Caco-2 (cell line): ENCODE data around the gene IL1RL2. TPM values are rescaled to one million over a fixed set of nuclear protein-coding genes. Genes with fewer than 3 reads are reported as not detected.

Source experiments
- BruUV-seq: library from RNA; stranded (reverse); fragments of 400-500 nt; replicated peaks from 2 replicates; lab custom pipeline; 2021; lab: Mats Ljungman, UMichigan
- CTCF ChIA-PET: fragments of 300-600 bp; sonication (Branson Sonifier 250); formaldehyde crosslinking; loops from one replicate; lab custom pipeline; 2022; ENCODE audit warnings: antibody characterized with exemption; lab: Charles Lee
- POLR2A ChIA-PET: fragments of 300-600 bp; sonication (Branson Sonifier 250); formaldehyde crosslinking; loops from one replicate; lab custom pipeline; 2022; ENCODE audit warnings: antibody characterized with exemption; lab: Charles Lee
- DNase-seq, 2 experiments: peaks; one replicate each; pipeline versions ENCODE4 v3.0.0 to v3.0.0-alpha.2; 2020 to 2022
- H3K27me3 ChIP-seq: replicated peaks from 2 replicates; pipeline ENCODE4 v1.6.0; 2011; ENCODE audit warnings: low read length; ENCODE audit not compliant: control insufficient read depth, insufficient read depth
- H3K36me3 ChIP-seq: 2 replicates; pipeline ENCODE4 v1.5.1; 2011; ENCODE audit warnings: low read length; ENCODE audit not compliant: control insufficient read depth, insufficient read depth
- H3K4me1 ChIP-seq: fragments of 250-450 bp; sonication (Bioruptor Pico); 2 replicates; pipeline ENCODE4 v1.5.1; 2020; ENCODE audit warnings: mild to moderate bottlenecking
- H3K4me3 ChIP-seq: 2 replicates; pipeline ENCODE4 v1.5.1; 2011; ENCODE audit warnings: low read depth, mild to moderate bottlenecking, control low read depth, low read length
- H3K9me3 ChIP-seq: fragments of 250-450 bp; sonication (Bioruptor Pico); 2 replicates; pipeline ENCODE4 v1.5.1; 2020; ENCODE audit warnings: mild to moderate bottlenecking, moderate library complexity
- H3K27ac Mint-ChIP-seq: one replicate; pipeline ENCODE4 v1.8.0; 2022; ENCODE audit warnings: mixed read lengths; ENCODE audit not compliant: unreplicated experiment
- H3K27me3 Mint-ChIP-seq: one replicate; pipeline ENCODE4 v1.8.0; 2022; ENCODE audit warnings: mixed read lengths; ENCODE audit not compliant: insufficient read depth, unreplicated experiment
- H3K36me3 Mint-ChIP-seq: one replicate; pipeline ENCODE4 v1.8.0; 2022; ENCODE audit warnings: mild to moderate bottlenecking, mixed read lengths; ENCODE audit not compliant: insufficient read depth, unreplicated experiment
- H3K4me1 Mint-ChIP-seq: one replicate; pipeline ENCODE4 v1.8.0; 2022; ENCODE audit warnings: low read depth, mixed read lengths; ENCODE audit not compliant: unreplicated experiment
- H3K4me3 Mint-ChIP-seq: one replicate; pipeline ENCODE4 v1.8.0; 2022; ENCODE audit warnings: mild to moderate bottlenecking, moderate library complexity, mixed read lengths; ENCODE audit not compliant: unreplicated experiment
- H3K9me3 Mint-ChIP-seq: one replicate; pipeline ENCODE4 v1.8.0; 2022; ENCODE audit warnings: mixed read lengths; ENCODE audit not compliant: unreplicated experiment
- intact Hi-C: fragments of 100-400 bp; cut with micrococcal nuclease; formaldehyde crosslinking; loops from one replicate; pipeline ENCODE4 v1.10.0; 2022; ENCODE audit not compliant: unreplicated experiment
- total RNA-seq: library from RNA; stranded (reverse); gene quantifications from 2 replicates; pipeline ENCODE4 v1.2.3, GENCODE V29; 2022
- TF ChIP-seq, protein P1 (sequence below), 2 experiments: fragments of 200-600 bp in 1 of 2; IDR thresholded peaks; 1 replicate in 1 of 2; 2 replicates in 1 of 2; pipeline versions ENCODE4 v1.5.1 to v1.8.0; 2011 to 2022; ENCODE audit warnings: antibody characterized with exemption in 1 of 2, control low read depth in 1 of 2, inconsistent platforms in 1 of 2, low read depth in 1 of 2, low read length in 1 of 2, mild to moderate bottlenecking in 1 of 2, moderate library complexity in 1 of 2; ENCODE audit not compliant: insufficient read depth in 1 of 2, severe bottlenecking in 1 of 2, unreplicated experiment in 1 of 2

The IL1RL2 gene
- total RNA-seq, 1 experiment from 2014 or later: not detected

- no peak overlapping the region for H3K4me3 ChIP-seq
- no peaks in the 10 kb centered on the region for H3K9me3 ChIP-seq
- ChIA-PET CTCF (no interaction called here), POLR2A (no interaction called here)
- no peaks in the 10 kb centered on the region for H3K4me1 ChIP-seq
- Mint-ChIP-seq H3K27ac (no peak overlapping the region), H3K9me3 (no peaks in the 10 kb centered on the region), H3K4me3 (no peak overlapping the region), H3K4me1 (no peaks in the 10 kb centered on the region), H3K27me3 (no peaks in the 10 kb centered on the region), H3K36me3 (peaks cover 28% of the 10 kb centered on the region)
- BruUV-seq: no TSS peak
- intact Hi-C loops: no loop called here
- TF ChIP-seq, protein P1, sequence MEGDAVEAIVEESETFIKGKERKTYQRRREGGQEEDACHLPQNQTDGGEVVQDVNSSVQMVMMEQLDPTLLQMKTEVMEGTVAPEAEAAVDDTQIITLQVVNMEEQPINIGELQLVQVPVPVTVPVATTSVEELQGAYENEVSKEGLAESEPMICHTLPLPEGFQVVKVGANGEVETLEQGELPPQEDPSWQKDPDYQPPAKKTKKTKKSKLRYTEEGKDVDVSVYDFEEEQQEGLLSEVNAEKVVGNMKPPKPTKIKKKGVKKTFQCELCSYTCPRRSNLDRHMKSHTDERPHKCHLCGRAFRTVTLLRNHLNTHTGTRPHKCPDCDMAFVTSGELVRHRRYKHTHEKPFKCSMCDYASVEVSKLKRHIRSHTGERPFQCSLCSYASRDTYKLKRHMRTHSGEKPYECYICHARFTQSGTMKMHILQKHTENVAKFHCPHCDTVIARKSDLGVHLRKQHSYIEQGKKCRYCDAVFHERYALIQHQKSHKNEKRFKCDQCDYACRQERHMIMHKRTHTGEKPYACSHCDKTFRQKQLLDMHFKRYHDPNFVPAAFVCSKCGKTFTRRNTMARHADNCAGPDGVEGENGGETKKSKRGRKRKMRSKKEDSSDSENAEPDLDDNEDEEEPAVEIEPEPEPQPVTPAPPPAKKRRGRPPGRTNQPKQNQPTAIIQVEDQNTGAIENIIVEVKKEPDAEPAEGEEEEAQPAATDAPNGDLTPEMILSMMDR (IDR thresholded peaks at IDR 0.05; ENCODE audit: insufficient read depth in 1 of 2, low read depth in 1 of 2, low read length in 1 of 2, severe bottlenecking in 1 of 2, unreplicated experiment in 1 of 2): no peak
- H3K27me3 ChIP-seq: no peaks in the 10 kb centered on the region
- no peak for DNase-seq
- H3K36me3 ChIP-seq: no peaks in the 10 kb centered on the region
Observed at GRCh38 chr2:102172745-102173144, 14.1 kb upstream of the IL1RL2 start.

- Histone ChIP-seq H3K9me3 (no peaks in the 10 kb centered on the region), H3K4me3 (no peak overlapping the region), H3K27me3 (no peaks in the 10 kb centered on the region), H3K36me3 (no peaks in the 10 kb centered on the region; the same call in 1 of the 2 replicates), H3K4me1 (no peaks in the 10 kb centered on the region)
- DNase-seq: no peak
- CTCF ChIA-PET: no interaction called here
- BruUV-seq: no TSS peak
- Mint-ChIP-seq H3K27me3 (no peaks in the 10 kb centered on the region), H3K9me3 (no peaks in the 10 kb centered on the region), H3K36me3 (peaks cover 28% of the 10 kb centered on the region), H3K4me3 (no peak overlapping the region), H3K27ac (no peak overlapping the region), H3K4me1 (no peaks in the 10 kb centered on the region)
- POLR2A ChIA-PET: no interaction called here
- intact Hi-C loops: no loop called here
- TF ChIP-seq, protein P1 (IDR thresholded peaks at IDR 0.05; ENCODE audit: insufficient read depth in 1 of 2, low read depth in 1 of 2, low read length in 1 of 2, severe bottlenecking in 1 of 2, unreplicated experiment in 1 of 2): no peak
Observed at GRCh38 chr2:102176172-102176571, 10.7 kb upstream of the IL1RL2 start.

GRCh38 chr2:102177814-102178478 lies 8.9 kb upstream of the IL1RL2 start:
- CTCF ChIA-PET: interaction anchor here (1.0 kb wide), 1 partner anchor 63 kb away, joined by 3 read pairs; no protein-coding TSS in a partner anchor
- intact Hi-C loops: no loop called here

More at GRCh38 chr2:102177814-102178478, 8.9 kb upstream of the IL1RL2 start:
- Mint-ChIP-seq H3K4me1 (no peaks in the 10 kb centered on the region), H3K27me3 (no peaks in the 10 kb centered on the region), H3K27ac (no peak overlapping the region), H3K4me3 (no peak overlapping the region), H3K36me3 (peaks cover 24% of the 10 kb centered on the region), H3K9me3 (no peaks in the 10 kb centered on the region)
- H3K9me3 ChIP-seq: no peaks in the 10 kb centered on the region
- DNase-seq: no peak
- no TSS peak for BruUV-seq
- no peaks in the 10 kb centered on the region; the same call in 1 of the 2 replicates for H3K36me3 ChIP-seq
- POLR2A ChIA-PET: no interaction called here
- no peak overlapping the region for H3K4me3 ChIP-seq
- H3K27me3 ChIP-seq: no peaks in the 10 kb centered on the region
- TF ChIP-seq, protein P1 (IDR thresholded peaks at IDR 0.05; ENCODE audit: insufficient read depth in 1 of 2, low read depth in 1 of 2, low read length in 1 of 2, severe bottlenecking in 1 of 2, unreplicated experiment in 1 of 2): no peak
- 0 out of 2 replicates have a peak, but pooled peaks cover 4% of the 10 kb centered on the region for H3K4me1 ChIP-seq
